HL-60 (cell line): Measurements from ENCODE around the gene COL4A6.

Source experiments
- DNase-seq, 2 experiments: peaks; one replicate each; pipeline ENCODE4 v3.0.0-alpha.2; 2010 to 2020; ENCODE audit warnings: low read depth in 1 of 2, low spot score in 1 of 2
- H3K27ac ChIP-seq: fragments of 250-450 bp; sonication (Bioruptor Pico); replicated peaks from 2 replicates; pipeline ENCODE4 v1.5.1; 2020; ENCODE audit warnings: mild to moderate bottlenecking, moderate library complexity
- H3K27me3 ChIP-seq: fragments of 250-450 bp; sonication (Bioruptor Pico); 2 replicates; pipeline ENCODE4 v1.5.1; 2021; ENCODE audit warnings: mild to moderate bottlenecking, moderate library complexity; ENCODE audit not compliant: insufficient read depth, poor library complexity, severe bottlenecking
- H3K4me3 ChIP-seq: replicated peaks from 2 replicates; pipeline ENCODE4 v1.5.1; 2011; ENCODE audit warnings: mild to moderate bottlenecking, control low read depth, low read length; ENCODE audit not compliant: insufficient read depth
- GABPA ChIP-seq: IDR thresholded peaks from 2 replicates; pipeline ENCODE4 v1.6.1; 2012; ENCODE audit warnings: low read depth
- POLR2AphosphoS5 ChIP-seq: IDR thresholded peaks from 2 replicates; pipeline ENCODE4 v1.6.1; 2012; ENCODE audit warnings: low read depth
- SPI1 ChIP-seq: IDR thresholded peaks from 2 replicates; pipeline ENCODE4 v1.6.1; 2012; ENCODE audit warnings: low read depth, mild to moderate bottlenecking, borderline replicate concordance
- TF ChIP-seq, protein P1 (sequence below): IDR thresholded peaks from 2 replicates; pipeline ENCODE4 v1.6.1; 2012; ENCODE audit warnings: low read depth; ENCODE audit not compliant: insufficient replicate concordance
- TF ChIP-seq, protein P2 (sequence below): IDR thresholded peaks from one replicate; pipeline ENCODE4 v1.5.1; 2011; ENCODE audit warnings: low read length, control low read depth, inconsistent platforms; ENCODE audit not compliant: insufficient read depth

The COL4A6 gene

DNA sequence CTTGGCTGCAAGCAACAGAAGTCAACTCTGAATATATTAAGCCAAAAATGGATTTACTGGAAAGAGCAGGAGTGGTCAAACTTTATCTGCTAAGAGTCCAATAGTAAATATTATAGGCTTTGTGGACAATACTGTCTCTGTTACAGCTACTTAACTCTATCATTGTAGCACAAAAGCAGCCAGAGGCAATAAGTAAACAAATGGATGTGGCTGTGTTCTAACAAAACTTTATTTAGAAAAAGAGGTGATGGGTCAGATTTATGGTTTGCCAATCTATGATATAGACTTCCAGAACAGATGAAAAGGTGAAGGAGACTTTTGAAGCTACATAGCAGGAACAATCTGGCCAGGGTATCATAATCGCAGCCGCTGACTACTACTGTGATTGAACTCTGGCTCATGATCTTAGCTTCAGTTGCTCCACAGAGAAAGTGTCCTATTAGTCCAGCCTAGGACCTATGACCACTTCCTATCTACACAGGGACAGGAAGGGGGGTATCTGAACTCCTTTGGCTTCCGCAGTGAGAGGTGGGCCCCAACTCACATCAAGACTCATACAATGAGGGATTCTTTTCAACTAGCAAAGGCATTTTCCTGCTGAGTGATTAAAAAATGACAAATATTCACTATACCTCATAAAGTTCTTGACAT is 191.8 kb downstream of the COL4A6 start:
- H3K4me3 ChIP-seq = no peak overlapping the region
- H3K27me3 ChIP-seq = no peaks in the 10 kb centered on the region
- TF ChIP-seq POLR2AphosphoS5 (no peak), SPI1 (no peak), GABPA (no peak)
- TF ChIP-seq, protein P1, sequence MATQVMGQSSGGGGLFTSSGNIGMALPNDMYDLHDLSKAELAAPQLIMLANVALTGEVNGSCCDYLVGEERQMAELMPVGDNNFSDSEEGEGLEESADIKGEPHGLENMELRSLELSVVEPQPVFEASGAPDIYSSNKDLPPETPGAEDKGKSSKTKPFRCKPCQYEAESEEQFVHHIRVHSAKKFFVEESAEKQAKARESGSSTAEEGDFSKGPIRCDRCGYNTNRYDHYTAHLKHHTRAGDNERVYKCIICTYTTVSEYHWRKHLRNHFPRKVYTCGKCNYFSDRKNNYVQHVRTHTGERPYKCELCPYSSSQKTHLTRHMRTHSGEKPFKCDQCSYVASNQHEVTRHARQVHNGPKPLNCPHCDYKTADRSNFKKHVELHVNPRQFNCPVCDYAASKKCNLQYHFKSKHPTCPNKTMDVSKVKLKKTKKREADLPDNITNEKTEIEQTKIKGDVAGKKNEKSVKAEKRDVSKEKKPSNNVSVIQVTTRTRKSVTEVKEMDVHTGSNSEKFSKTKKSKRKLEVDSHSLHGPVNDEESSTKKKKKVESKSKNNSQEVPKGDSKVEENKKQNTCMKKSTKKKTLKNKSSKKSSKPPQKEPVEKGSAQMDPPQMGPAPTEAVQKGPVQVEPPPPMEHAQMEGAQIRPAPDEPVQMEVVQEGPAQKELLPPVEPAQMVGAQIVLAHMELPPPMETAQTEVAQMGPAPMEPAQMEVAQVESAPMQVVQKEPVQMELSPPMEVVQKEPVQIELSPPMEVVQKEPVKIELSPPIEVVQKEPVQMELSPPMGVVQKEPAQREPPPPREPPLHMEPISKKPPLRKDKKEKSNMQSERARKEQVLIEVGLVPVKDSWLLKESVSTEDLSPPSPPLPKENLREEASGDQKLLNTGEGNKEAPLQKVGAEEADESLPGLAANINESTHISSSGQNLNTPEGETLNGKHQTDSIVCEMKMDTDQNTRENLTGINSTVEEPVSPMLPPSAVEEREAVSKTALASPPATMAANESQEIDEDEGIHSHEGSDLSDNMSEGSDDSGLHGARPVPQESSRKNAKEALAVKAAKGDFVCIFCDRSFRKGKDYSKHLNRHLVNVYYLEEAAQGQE = no peak
- TF ChIP-seq, protein P2, sequence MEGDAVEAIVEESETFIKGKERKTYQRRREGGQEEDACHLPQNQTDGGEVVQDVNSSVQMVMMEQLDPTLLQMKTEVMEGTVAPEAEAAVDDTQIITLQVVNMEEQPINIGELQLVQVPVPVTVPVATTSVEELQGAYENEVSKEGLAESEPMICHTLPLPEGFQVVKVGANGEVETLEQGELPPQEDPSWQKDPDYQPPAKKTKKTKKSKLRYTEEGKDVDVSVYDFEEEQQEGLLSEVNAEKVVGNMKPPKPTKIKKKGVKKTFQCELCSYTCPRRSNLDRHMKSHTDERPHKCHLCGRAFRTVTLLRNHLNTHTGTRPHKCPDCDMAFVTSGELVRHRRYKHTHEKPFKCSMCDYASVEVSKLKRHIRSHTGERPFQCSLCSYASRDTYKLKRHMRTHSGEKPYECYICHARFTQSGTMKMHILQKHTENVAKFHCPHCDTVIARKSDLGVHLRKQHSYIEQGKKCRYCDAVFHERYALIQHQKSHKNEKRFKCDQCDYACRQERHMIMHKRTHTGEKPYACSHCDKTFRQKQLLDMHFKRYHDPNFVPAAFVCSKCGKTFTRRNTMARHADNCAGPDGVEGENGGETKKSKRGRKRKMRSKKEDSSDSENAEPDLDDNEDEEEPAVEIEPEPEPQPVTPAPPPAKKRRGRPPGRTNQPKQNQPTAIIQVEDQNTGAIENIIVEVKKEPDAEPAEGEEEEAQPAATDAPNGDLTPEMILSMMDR = no peak
- H3K27ac ChIP-seq = no peak overlapping the region
- no peak for DNase-seq

DNA sequence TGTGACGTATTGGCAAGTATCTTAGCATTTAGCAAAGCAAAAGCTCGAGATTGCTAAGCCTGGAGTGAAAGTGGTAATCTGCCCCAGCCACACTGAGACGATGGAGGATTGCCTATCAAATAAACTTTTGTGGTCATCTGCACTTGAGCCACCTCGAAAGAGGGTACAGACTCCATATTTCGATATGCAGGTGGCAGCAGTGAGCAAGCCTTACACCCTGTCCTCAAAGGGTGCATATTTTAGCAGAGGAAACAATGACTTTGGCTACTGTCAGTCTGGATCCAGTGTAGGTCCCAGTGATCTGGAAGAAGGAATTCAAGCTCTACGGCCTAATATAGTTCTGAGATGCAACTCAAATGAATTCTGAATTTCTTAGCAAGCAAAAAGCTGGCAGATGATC is 192.8 kb downstream of the COL4A6 start:
- no peak for DNase-seq
- Histone ChIP-seq H3K4me3 (no peak overlapping the region), H3K27ac (no peak overlapping the region), H3K27me3 (no peaks in the 10 kb centered on the region)
- no peak for TF ChIP-seq SPI1
- TF ChIP-seq, protein P2 = no peak
- TF ChIP-seq, protein P1 = no peak
- no peak for TF ChIP-seq POLR2AphosphoS5
- no peak for TF ChIP-seq GABPA

DNA sequence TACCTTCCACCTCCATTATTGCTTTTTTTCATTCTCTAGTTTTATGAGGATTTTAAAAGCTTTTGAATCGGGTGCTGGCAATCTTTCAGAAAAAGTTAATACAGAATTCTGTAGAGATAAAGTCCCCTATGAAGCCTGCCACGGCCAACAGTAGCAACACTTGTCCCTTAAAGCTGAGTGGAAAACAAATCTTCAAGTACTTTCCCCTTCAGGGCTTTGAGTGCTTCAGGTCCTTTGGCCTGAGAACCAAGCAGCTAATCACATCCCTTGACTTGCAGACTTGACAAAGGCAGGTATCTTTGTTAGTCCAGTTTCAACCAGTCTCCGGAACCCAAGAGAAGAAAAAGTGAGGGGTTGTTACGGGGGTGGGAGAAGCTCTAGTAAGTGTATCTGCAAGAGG is 202.2 kb downstream of the COL4A6 start:
- Histone ChIP-seq H3K27me3 (peaks cover 3% of the 10 kb centered on the region), H3K4me3 (no peak overlapping the region), H3K27ac (no peak overlapping the region)
- TF ChIP-seq GABPA = no peak
- TF ChIP-seq, protein P1 = no peak
- no peak for TF ChIP-seq POLR2AphosphoS5
- TF ChIP-seq SPI1 = no peak
- TF ChIP-seq, protein P2 = no peak
- DNase-seq = no peak
